IMR-90 (cell line): ENCODE results near the gene HLA-DQB1. TPM values are rescaled to one million over a fixed set of nuclear protein-coding genes. Genes with fewer than 3 reads are reported as not detected.
A peak's percentile ranks its signal among the peaks of the same experiment; 100 is the strongest.

Experiments used
- ATAC-seq: fragments of 200-7000 bp; cut with Tn5 transposase; 2 replicates; pipeline ENCODE4 v1.9.1; 2020; ENCODE audit warnings: low read depth, mild to moderate bottlenecking, moderate library complexity
- BruUV-seq: library from RNA; stranded (reverse); fragments of 400-500 nt; replicated peaks from 2 replicates; lab custom pipeline; 2021; lab: Mats Ljungman, UMichigan
- CTCF ChIA-PET: fragments of 300-600 bp; formaldehyde crosslinking; extraction: SDS; loops from one replicate; lab custom pipeline; 2021; ENCODE audit warnings: antibody characterized with exemption; lab: Yijun Ruan, JAX
- POLR2A ChIA-PET: fragments of 300-600 bp; sonication (Branson Sonifier 250); formaldehyde crosslinking; loops from one replicate; lab custom pipeline; 2022; ENCODE audit warnings: antibody characterized with exemption; ENCODE audit not compliant: unreplicated experiment; lab: Charles Lee
- DNase-seq: peaks from one replicate; pipeline ENCODE4 v3.0.0; 2013
- H2AFZ ChIP-seq: replicated peaks from 2 replicates; pipeline ENCODE3; 2013; ENCODE audit warnings: low read length, mild to moderate bottlenecking; ENCODE audit not compliant: poor library complexity
- H2AK5ac ChIP-seq: 2 replicates; pipeline ENCODE4 v1.6.1; 2013; ENCODE audit warnings: low read depth, low read length, inconsistent platforms
- H2AK9ac ChIP-seq: replicated peaks from 2 replicates; pipeline ENCODE3; 2013; ENCODE audit warnings: mild to moderate bottlenecking, low read depth, low read length, moderate library complexity; ENCODE audit not compliant: poor library complexity
- H2BK120ac ChIP-seq: 2 replicates; pipeline ENCODE4 v1.6.1; 2013; ENCODE audit warnings: low read depth, low read length, inconsistent platforms
- H2BK15ac ChIP-seq: 3 replicates; pipeline ENCODE4 v1.6.1; 2013; ENCODE audit warnings: low read depth, low read length, inconsistent platforms
- H2BK20ac ChIP-seq: 2 replicates; pipeline ENCODE4 v1.6.1; 2013; ENCODE audit warnings: low read depth, mild to moderate bottlenecking, inconsistent platforms, low read length, moderate library complexity
- H2BK5ac ChIP-seq: 2 replicates; pipeline ENCODE4 v1.6.1; 2013; ENCODE audit warnings: mild to moderate bottlenecking, low read depth, low read length, inconsistent platforms; ENCODE audit not compliant: poor library complexity, severe bottlenecking
- H3K14ac ChIP-seq: replicated peaks from 2 replicates; pipeline ENCODE4 v1.6.1; 2013; ENCODE audit warnings: low read depth, low read length, inconsistent platforms
- H3K18ac ChIP-seq: 2 replicates; pipeline ENCODE4 v1.6.1; 2013; ENCODE audit warnings: low read depth, low read length, control low read depth
- H3K23ac ChIP-seq: 2 replicates; pipeline ENCODE4 v1.6.1; 2013; ENCODE audit warnings: low read depth, low read length, inconsistent platforms
- H3K27ac ChIP-seq: 2 replicates; pipeline ENCODE4 v1.5.1; 2013; ENCODE audit warnings: mild to moderate bottlenecking, control low read depth, low read length; ENCODE audit not compliant: insufficient read depth
- H3K27me3 ChIP-seq: 2 replicates; pipeline ENCODE4 v1.6.1; 2013; ENCODE audit warnings: low read length; ENCODE audit not compliant: control insufficient read depth, insufficient read depth
- H3K36me3 ChIP-seq: 2 replicates; pipeline ENCODE4 v1.6.1; 2013; ENCODE audit warnings: low read length, mixed read lengths; ENCODE audit not compliant: control insufficient read depth, insufficient read depth
- H3K4ac ChIP-seq: 2 replicates; pipeline ENCODE4 v1.6.1; 2013; ENCODE audit warnings: low read depth, low read length, inconsistent platforms
- H3K4me1 ChIP-seq: 2 replicates; pipeline ENCODE4 v1.6.1; 2013; ENCODE audit warnings: low read length, mixed read lengths; ENCODE audit not compliant: control insufficient read depth, insufficient read depth
- H3K4me2 ChIP-seq: 2 replicates; pipeline ENCODE4 v1.6.1; 2013; ENCODE audit warnings: low read depth, mild to moderate bottlenecking, control low read depth, low read length, moderate library complexity
- H3K4me3 ChIP-seq: 2 replicates; pipeline ENCODE4 v1.5.1; 2013; ENCODE audit warnings: low read depth, mild to moderate bottlenecking, control low read depth, low read length, moderate library complexity; ENCODE audit not compliant: insufficient read depth
- H3K56ac ChIP-seq: 2 replicates; pipeline ENCODE4 v1.6.1; 2013; ENCODE audit warnings: low read length, inconsistent platforms; ENCODE audit not compliant: insufficient read depth; ENCODE audit errors: extremely low read depth
- H3K79me1 ChIP-seq, 2 experiments: 2 replicates each; pipeline ENCODE4 v1.6.1; 2013; ENCODE audit warnings: low read length in 2 of 2, inconsistent platforms in 1 of 2, low read depth in 1 of 2
- H3K9ac ChIP-seq: 2 replicates; pipeline ENCODE4 v1.6.1; 2013; ENCODE audit warnings: low read depth, low read length, control low read depth
- H3K9me1 ChIP-seq: 2 replicates; pipeline ENCODE4 v1.6.1; 2013; ENCODE audit warnings: low read length, inconsistent platforms; ENCODE audit not compliant: insufficient read depth
- H3K9me3 ChIP-seq: 2 replicates; pipeline ENCODE4 v1.6.1; 2013; ENCODE audit warnings: low read length; ENCODE audit not compliant: control insufficient read depth, insufficient read depth
- H4K20me1 ChIP-seq: 2 replicates; pipeline ENCODE4 v1.6.1; 2013; ENCODE audit warnings: low read length, inconsistent platforms; ENCODE audit not compliant: insufficient read depth
- H4K5ac ChIP-seq: 2 replicates; pipeline ENCODE4 v1.6.1; 2013; ENCODE audit warnings: mild to moderate bottlenecking, low read depth, low read length, control low read depth
- H4K8ac ChIP-seq, 2 experiments: 2 replicates each; pipeline ENCODE4 v1.6.1; 2013; ENCODE audit warnings: low read depth in 2 of 2, low read length in 2 of 2, control low read depth in 1 of 2, inconsistent platforms in 1 of 2
- H4K91ac ChIP-seq: 2 replicates; pipeline ENCODE4 v1.6.1; 2013; ENCODE audit warnings: low read depth, low read length, inconsistent platforms; ENCODE audit not compliant: insufficient read depth
- BHLHE40 ChIP-seq: fragments of 150-350 bp; IDR thresholded peaks from 2 replicates; pipeline ENCODE4 v1.6.1; 2016; ENCODE audit warnings: mild to moderate bottlenecking, low read depth, low read length
- POLR2A ChIP-seq: IDR thresholded peaks from 2 replicates; pipeline ENCODE4 v1.6.1; 2012; ENCODE audit warnings: mild to moderate bottlenecking, low read depth, low read length
- RFX5 ChIP-seq: IDR thresholded peaks from 2 replicates; pipeline ENCODE4 v1.8.0; 2012; ENCODE audit warnings: low read depth, mild to moderate bottlenecking, low read length, moderate library complexity
- WGBS, 2 experiments: methylation state at CpG; one replicate each; pipeline versions ENCODE4 v1.1.5 to v1.1.7; 2013; ENCODE audit warnings: missing lambda C conversion rate in 2 of 2; ENCODE audit not compliant: insufficient read length in 1 of 2; ENCODE audit errors: extremely low coverage in 2 of 2; 5-methylcytosine and 5-hydroxymethylcytosine counted together
- dilution Hi-C: fragments of 300-500 bp; cut with HindIII; formaldehyde crosslinking; loops from one replicate; pipeline ENCODE4 v1.14.3; 2018; ENCODE audit warnings: low sequenced_read_pairs; ENCODE audit not compliant: unreplicated experiment
- in situ Hi-C: fragments of 300-500 bp; cut with MboI; formaldehyde crosslinking; loops from 3 replicates; pipeline ENCODE4 v1.14.3; 2019; ENCODE audit warnings: low sequenced_read_pairs, inconsistent platforms, mixed read lengths
- intact Hi-C: fragments of 100-400 bp; cut with micrococcal nuclease; formaldehyde crosslinking; loops from 2 replicates; pipeline ENCODE4 v1.10.0; 2022
- polyA plus RNA-seq, 3 experiments: library from polyadenylated mRNA; depleted of rRNA; stranded (reverse); fragments of >200 nt; gene quantifications; 2 replicates each; pipeline ENCODE4 v1.2.3, GENCODE V29; 2012; ENCODE audit warnings: low replicate concordance in 1 of 3
- total RNA-seq: library from RNA; depleted of rRNA; stranded (reverse); fragments of >200 nt; gene quantifications from 2 replicates; pipeline ENCODE4 v1.2.3, GENCODE V29; 2012

Gene HLA-DQB1
- total and polyA plus RNA-seq, 2 of the 4 experiments (the other 2 are of a cell fraction), result not detected

GRCh38 chr6:32689531-32690501, 23.4 kb upstream of the HLA-DQB1 start:
- WGBS, 2 experiments, result no CpG with 5 or more reads among the region's 5 CpGs
- intact Hi-C loops, result no loop called here

More at GRCh38 chr6:32689531-32690501, 23.4 kb upstream of the HLA-DQB1 start:
- H3K4me2 ChIP-seq, result no peak overlapping the region
- DNase-seq, result no peak
- TF ChIP-seq BHLHE40, result no peak
- TF ChIP-seq POLR2A, result no peak
- TF ChIP-seq RFX5, result peak; percentile 93
- H3K27ac ChIP-seq, result no peak overlapping the region
- no peak overlapping the region for H2BK5ac ChIP-seq
- BruUV-seq, result no TSS peak
- H2BK20ac ChIP-seq, result no peak overlapping the region
- H3K14ac ChIP-seq, result no peak overlapping the region
- H3K4me3 ChIP-seq, result no peak overlapping the region
- ATAC-seq, result no peak
- no peak overlapping the region for H3K23ac ChIP-seq
- no peak overlapping the region for H2AFZ ChIP-seq
- no peaks in the 10 kb centered on the region for H3K9me1 ChIP-seq
- no peaks in the 10 kb centered on the region for H4K20me1 ChIP-seq
- H3K36me3 ChIP-seq, result no peaks in the 10 kb centered on the region
- no peak overlapping the region for H4K8ac ChIP-seq
- no peak overlapping the region for H3K56ac ChIP-seq
- no peak overlapping the region for H2BK120ac ChIP-seq
- ChIA-PET POLR2A (no interaction called here), CTCF (no interaction called here)
- H2BK15ac ChIP-seq, result no peak overlapping the region
- in situ Hi-C loops, result loop anchor here (10.0 kb wide), 2 partner anchors 275 to 445 kb away; no protein-coding TSS in a partner anchor
- H3K4ac ChIP-seq, result no peak overlapping the region
- H2AK5ac ChIP-seq, result no peak overlapping the region
- no peak overlapping the region for H4K91ac ChIP-seq
- H3K18ac ChIP-seq, result no peak overlapping the region
- H2AK9ac ChIP-seq, result no peak overlapping the region
- H3K4me1 ChIP-seq, result no peaks in the 10 kb centered on the region
- no peaks in the 10 kb centered on the region for H3K27me3 ChIP-seq
- dilution Hi-C loops, result no loop called here
- no peaks in the 10 kb centered on the region for H3K9me3 ChIP-seq
- H3K9ac ChIP-seq, result no peak overlapping the region
- H3K79me1 ChIP-seq, result no peaks in the 10 kb centered on the region
- no peak overlapping the region for H4K5ac ChIP-seq
